Measurements from ENCODE around the gene SLC16A10. TPM values are rescaled to one million over a fixed set of nuclear protein-coding genes. Genes with fewer than 3 reads are reported as not detected.

SLC16A10 gene
- total and polyA plus RNA-seq, 2 experiments from 2014 or later, result 12.1 to 30.9 TPM

DNA sequence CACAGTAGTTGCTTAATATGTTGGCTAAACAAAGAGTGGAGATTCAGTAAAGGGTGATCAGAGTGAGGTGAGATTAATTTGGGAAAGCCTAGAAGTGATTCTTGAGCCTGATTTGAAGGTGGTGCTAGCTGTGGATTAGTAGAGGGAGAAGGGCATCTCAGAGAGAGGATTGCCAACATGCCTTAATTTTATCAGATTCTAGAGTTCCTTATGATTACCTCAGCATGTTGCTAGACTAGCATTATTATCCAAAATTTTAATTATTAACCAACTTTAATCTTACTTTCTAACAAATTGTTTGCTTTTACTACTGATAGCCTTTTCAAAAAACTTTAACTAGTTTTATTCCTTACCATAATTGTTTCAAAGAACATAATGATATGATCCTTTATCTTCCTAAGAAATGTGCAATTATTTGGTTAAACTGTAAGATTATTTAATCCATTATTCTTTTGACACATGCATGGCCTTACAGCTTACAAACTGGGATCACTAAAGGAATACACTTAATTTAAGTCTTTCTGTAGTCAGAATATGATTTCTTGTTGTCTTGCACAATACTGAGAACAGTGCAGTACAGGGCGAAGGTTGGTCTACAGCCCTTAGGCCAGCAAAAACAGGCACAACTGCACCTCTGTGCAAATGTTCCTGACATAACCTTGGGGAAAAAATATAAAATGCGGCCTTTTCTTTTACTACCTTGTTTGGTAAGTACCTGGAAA lies 88.9 kb downstream of the SLC16A10 start (continued):
- TF ChIP-seq, protein P1, sequence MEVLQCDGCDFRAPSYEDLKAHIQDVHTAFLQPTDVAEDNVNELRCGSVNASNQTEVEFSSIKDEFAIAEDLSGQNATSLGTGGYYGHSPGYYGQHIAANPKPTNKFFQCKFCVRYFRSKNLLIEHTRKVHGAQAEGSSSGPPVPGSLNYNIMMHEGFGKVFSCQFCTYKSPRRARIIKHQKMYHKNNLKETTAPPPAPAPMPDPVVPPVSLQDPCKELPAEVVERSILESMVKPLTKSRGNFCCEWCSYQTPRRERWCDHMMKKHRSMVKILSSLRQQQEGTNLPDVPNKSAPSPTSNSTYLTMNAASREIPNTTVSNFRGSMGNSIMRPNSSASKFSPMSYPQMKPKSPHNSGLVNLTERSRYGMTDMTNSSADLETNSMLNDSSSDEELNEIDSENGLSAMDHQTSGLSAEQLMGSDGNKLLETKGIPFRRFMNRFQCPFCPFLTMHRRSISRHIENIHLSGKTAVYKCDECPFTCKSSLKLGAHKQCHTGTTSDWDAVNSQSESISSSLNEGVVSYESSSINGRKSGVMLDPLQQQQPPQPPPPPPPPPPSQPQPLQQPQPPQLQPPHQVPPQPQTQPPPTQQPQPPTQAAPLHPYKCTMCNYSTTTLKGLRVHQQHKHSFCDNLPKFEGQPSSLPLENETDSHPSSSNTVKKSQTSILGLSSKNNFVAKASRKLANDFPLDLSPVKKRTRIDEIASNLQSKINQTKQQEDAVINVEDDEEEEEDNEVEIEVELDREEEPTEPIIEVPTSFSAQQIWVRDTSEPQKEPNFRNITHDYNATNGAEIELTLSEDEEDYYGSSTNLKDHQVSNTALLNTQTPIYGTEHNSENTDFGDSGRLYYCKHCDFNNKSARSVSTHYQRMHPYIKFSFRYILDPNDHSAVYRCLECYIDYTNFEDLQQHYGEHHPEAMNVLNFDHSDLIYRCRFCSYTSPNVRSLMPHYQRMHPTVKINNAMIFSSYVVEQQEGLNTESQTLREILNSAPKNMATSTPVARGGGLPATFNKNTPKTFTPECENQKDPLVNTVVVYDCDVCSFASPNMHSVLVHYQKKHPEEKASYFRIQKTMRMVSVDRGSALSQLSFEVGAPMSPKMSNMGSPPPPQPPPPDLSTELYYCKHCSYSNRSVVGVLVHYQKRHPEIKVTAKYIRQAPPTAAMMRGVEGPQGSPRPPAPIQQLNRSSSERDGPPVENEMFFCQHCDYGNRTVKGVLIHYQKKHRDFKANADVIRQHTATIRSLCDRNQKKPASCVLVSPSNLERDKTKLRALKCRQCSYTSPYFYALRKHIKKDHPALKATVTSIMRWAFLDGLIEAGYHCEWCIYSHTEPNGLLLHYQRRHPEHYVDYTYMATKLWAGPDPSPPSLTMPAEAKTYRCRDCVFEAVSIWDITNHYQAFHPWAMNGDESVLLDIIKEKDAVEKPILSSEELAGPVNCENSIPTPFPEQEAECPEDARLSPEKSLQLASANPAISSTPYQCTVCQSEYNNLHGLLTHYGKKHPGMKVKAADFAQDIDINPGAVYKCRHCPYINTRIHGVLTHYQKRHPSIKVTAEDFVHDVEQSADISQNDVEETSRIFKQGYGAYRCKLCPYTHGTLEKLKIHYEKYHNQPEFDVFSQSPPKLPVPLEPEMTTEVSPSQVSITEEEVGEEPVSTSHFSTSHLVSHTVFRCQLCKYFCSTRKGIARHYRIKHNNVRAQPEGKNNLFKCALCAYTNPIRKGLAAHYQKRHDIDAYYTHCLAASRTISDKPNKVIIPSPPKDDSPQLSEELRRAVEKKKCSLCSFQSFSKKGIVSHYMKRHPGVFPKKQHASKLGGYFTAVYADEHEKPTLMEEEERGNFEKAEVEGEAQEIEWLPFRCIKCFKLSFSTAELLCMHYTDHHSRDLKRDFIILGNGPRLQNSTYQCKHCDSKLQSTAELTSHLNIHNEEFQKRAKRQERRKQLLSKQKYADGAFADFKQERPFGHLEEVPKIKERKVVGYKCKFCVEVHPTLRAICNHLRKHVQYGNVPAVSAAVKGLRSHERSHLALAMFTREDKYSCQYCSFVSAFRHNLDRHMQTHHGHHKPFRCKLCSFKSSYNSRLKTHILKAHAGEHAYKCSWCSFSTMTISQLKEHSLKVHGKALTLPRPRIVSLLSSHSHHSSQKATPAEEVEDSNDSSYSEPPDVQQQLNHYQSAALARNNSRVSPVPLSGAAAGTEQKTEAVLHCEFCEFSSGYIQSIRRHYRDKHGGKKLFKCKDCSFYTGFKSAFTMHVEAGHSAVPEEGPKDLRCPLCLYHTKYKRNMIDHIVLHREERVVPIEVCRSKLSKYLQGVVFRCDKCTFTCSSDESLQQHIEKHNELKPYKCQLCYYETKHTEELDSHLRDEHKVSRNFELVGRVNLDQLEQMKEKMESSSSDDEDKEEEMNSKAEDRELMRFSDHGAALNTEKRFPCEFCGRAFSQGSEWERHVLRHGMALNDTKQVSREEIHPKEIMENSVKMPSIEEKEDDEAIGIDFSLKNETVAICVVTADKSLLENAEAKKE (CRISPR knock-in tag; IDR thresholded peaks at IDR 0.05), result no peak
- TF ChIP-seq, protein P2, sequence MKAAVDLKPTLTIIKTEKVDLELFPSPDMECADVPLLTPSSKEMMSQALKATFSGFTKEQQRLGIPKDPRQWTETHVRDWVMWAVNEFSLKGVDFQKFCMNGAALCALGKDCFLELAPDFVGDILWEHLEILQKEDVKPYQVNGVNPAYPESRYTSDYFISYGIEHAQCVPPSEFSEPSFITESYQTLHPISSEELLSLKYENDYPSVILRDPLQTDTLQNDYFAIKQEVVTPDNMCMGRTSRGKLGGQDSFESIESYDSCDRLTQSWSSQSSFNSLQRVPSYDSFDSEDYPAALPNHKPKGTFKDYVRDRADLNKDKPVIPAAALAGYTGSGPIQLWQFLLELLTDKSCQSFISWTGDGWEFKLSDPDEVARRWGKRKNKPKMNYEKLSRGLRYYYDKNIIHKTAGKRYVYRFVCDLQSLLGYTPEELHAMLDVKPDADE (IDR thresholded peaks at IDR 0.05), result no peak
- TF ChIP-seq JUNB (IDR thresholded peaks at IDR 0.05; ENCODE audit: unreplicated experiment) (no peak), POLR2AphosphoS5 (IDR thresholded peaks at IDR 0.05; ENCODE audit: low read depth) (no peak), ZNF114 (CRISPR knock-in tag; IDR thresholded peaks at IDR 0.05) (no peak), EZH2phosphoT487 (IDR thresholded peaks at IDR 0.05; ENCODE audit: unreplicated experiment) (no peak)

DNA sequence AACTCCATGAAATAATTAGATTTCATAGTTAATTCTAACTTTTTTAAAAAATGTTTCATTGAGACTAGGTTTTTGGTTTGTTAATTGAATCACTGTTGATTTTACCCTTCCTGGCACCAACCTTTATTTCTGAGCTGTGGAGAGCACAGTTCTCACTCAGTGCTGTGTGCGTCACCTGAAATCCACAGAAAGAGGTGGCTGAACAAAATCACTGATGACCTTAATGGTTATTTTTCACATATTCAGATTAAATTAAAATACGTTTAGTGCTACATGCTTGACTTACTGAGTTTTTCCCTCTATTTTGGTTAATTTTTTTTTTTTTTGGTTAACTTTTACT lies 89.4 kb downstream of the SLC16A10 start:
- Histone ChIP-seq H3K27ac (ENCODE audit: low read depth) (no peak overlapping the region), H4K20me1 (replicated peaks; ENCODE audit: insufficient read depth) (no peaks in the 10 kb centered on the region), H3K4me2 (no peak overlapping the region), H3K27me3 (ENCODE audit: insufficient read depth) (no peaks in the 10 kb centered on the region), H3K79me2 (replicated peaks; ENCODE audit: insufficient read depth) (no peaks in the 10 kb centered on the region), H2AFZ (no peak overlapping the region), H3K4me1 (ENCODE audit: insufficient read depth) (peaks cover 15% of the 10 kb centered on the region), H3K36me3 (ENCODE audit: insufficient read depth) (no peaks in the 10 kb centered on the region), H3K9me2 (ENCODE audit: insufficient read depth) (no peaks in the 10 kb centered on the region), H3F3A (replicated peaks; ENCODE audit: low read depth) (no peaks in the 10 kb centered on the region), H3K4me3 (no peak overlapping the region)
- Mint-ChIP-seq H3K36me3 (ENCODE audit: low read depth) (no peaks in the 10 kb centered on the region), H3K27me3 (ENCODE audit: insufficient read depth, low read depth, poor library complexity) (no peaks in the 10 kb centered on the region), H3K9me3 (no peaks in the 10 kb centered on the region), H3K27ac (no peak overlapping the region), H3K4me3 (no peak overlapping the region), H3K4me1 (peaks cover 19% of the 10 kb centered on the region)
- DNase-seq (ENCODE audit: low spot score) (no peak), ATAC-seq (no peak)
- TF ChIP-seq CREB1 (CRISPR knock-in tag; IDR thresholded peaks at IDR 0.05; ENCODE audit: low read depth) (no peak), EZH2phosphoT487 (IDR thresholded peaks at IDR 0.05; ENCODE audit: unreplicated experiment) (no peak), ZNF114 (CRISPR knock-in tag; IDR thresholded peaks at IDR 0.05) (no peak), ZNF331 (CRISPR knock-in tag; IDR thresholded peaks at IDR 0.05; ENCODE audit: low read depth) (no peak)
- TF ChIP-seq, protein P3, sequence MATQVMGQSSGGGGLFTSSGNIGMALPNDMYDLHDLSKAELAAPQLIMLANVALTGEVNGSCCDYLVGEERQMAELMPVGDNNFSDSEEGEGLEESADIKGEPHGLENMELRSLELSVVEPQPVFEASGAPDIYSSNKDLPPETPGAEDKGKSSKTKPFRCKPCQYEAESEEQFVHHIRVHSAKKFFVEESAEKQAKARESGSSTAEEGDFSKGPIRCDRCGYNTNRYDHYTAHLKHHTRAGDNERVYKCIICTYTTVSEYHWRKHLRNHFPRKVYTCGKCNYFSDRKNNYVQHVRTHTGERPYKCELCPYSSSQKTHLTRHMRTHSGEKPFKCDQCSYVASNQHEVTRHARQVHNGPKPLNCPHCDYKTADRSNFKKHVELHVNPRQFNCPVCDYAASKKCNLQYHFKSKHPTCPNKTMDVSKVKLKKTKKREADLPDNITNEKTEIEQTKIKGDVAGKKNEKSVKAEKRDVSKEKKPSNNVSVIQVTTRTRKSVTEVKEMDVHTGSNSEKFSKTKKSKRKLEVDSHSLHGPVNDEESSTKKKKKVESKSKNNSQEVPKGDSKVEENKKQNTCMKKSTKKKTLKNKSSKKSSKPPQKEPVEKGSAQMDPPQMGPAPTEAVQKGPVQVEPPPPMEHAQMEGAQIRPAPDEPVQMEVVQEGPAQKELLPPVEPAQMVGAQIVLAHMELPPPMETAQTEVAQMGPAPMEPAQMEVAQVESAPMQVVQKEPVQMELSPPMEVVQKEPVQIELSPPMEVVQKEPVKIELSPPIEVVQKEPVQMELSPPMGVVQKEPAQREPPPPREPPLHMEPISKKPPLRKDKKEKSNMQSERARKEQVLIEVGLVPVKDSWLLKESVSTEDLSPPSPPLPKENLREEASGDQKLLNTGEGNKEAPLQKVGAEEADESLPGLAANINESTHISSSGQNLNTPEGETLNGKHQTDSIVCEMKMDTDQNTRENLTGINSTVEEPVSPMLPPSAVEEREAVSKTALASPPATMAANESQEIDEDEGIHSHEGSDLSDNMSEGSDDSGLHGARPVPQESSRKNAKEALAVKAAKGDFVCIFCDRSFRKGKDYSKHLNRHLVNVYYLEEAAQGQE (IDR thresholded peaks at IDR 0.05; ENCODE audit: unreplicated experiment), result no peak

Data from GM23338 (cell line).